ENCODE results near the gene ZNF683. TPM values are rescaled to one million over a fixed set of nuclear protein-coding genes. Genes with fewer than 3 reads are reported as not detected.

The ZNF683 gene
- total and polyA plus RNA-seq, 9 of the 15 experiments (the other 6 are each of a cell fraction or from before 2014, with no cell fraction given): not detected

DNA sequence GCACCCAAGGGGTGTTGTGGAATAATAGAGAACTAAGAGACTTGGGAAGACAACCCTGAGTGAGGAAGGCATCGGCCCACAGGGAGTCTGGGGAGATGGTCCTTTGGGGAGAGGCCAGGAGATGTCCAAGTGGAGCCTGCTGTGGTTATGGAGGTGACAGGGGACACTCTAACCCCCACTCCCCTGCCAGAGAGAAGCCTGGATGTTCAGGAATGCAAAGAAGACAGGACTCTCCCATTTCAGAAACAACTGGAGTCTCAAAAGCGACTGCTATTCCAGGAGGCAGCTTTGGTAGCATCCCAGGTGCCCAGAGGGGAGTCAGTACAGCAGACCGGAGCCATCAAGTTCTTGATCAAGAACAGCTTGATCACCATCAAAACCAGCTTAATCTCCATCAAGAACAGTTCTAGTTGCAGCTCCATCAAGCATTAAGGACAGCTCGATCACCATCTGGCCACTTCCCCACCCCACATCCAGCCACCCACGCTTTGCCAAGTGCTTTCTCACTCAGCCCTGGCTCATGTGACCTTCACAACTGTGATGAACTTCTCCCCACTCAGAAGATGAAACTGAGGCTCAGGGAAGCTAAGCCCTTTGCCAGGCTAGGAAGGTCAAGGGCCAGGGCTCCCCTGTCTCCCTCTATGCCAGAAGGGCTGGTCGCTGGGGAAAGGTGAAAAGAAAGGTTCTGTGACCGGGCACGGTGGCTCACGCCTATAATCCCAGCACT, 54.0 kb downstream of the ZNF683 start (continued):
- TF ChIP-seq, protein P1, sequence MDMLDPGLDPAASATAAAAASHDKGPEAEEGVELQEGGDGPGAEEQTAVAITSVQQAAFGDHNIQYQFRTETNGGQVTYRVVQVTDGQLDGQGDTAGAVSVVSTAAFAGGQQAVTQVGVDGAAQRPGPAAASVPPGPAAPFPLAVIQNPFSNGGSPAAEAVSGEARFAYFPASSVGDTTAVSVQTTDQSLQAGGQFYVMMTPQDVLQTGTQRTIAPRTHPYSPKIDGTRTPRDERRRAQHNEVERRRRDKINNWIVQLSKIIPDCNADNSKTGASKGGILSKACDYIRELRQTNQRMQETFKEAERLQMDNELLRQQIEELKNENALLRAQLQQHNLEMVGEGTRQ (CRISPR knock-in tag; IDR thresholded peaks at IDR 0.05): peak; percentile 41
- TF ChIP-seq, protein P2, sequence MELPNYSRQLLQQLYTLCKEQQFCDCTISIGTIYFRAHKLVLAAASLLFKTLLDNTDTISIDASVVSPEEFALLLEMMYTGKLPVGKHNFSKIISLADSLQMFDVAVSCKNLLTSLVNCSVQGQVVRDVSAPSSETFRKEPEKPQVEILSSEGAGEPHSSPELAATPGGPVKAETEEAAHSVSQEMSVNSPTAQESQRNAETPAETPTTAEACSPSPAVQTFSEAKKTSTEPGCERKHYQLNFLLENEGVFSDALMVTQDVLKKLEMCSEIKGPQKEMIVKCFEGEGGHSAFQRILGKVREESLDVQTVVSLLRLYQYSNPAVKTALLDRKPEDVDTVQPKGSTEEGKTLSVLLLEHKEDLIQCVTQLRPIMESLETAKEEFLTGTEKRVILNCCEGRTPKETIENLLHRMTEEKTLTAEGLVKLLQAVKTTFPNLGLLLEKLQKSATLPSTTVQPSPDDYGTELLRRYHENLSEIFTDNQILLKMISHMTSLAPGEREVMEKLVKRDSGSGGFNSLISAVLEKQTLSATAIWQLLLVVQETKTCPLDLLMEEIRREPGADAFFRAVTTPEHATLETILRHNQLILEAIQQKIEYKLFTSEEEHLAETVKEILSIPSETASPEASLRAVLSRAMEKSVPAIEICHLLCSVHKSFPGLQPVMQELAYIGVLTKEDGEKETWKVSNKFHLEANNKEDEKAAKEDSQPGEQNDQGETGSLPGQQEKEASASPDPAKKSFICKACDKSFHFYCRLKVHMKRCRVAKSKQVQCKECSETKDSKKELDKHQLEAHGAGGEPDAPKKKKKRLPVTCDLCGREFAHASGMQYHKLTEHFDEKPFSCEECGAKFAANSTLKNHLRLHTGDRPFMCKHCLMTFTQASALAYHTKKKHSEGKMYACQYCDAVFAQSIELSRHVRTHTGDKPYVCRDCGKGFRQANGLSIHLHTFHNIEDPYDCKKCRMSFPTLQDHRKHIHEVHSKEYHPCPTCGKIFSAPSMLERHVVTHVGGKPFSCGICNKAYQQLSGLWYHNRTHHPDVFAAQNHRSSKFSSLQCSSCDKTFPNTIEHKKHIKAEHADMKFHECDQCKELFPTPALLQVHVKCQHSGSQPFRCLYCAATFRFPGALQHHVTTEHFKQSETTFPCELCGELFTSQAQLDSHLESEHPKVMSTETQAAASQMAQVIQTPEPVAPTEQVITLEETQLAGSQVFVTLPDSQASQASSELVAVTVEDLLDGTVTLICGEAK (IDR thresholded peaks at IDR 0.05): no peak
- TF ChIP-seq, protein P2 (CRISPR knock-in tag; IDR thresholded peaks at IDR 0.05): no peak
- TF ChIP-seq CC2D1A (IDR thresholded peaks at IDR 0.05): 0 out of 2 replicates have a peak, but pooled peaks have one; percentile 3
- TF ChIP-seq ELF4 (CRISPR knock-in tag; IDR thresholded peaks at IDR 0.05): 0 out of 2 replicates have a peak, but pooled peaks have one; percentile 5
- TF ChIP-seq U2AF2 (optimal IDR thresholded peaks at IDR 0.05; ENCODE audit: low read depth, low read length): no peak
- TF ChIP-seq TAF9B (IDR thresholded peaks at IDR 0.05; ENCODE audit: partially characterized antibody): no peak
